D721Med (cell line): ENCODE data around the gene MVB12B.

Experiments
- DNase-seq: peaks from one replicate; pipeline ENCODE4 v3.0.0; 2011; ENCODE audit warnings: low spot score; ENCODE audit not compliant: insufficient read length
- FAIRE-seq: peaks from 2 replicates; lab custom pipeline; 2011; peaks lifted over from hg19 to GRCh38; lab: Jason Lieb, UNC
- TF ChIP-seq, protein P1 (sequence below): IDR thresholded peaks from 2 replicates; pipeline ENCODE4 v1.5.1; 2012; ENCODE audit warnings: mild to moderate bottlenecking, control low read depth; ENCODE audit not compliant: insufficient read depth; ENCODE audit errors: missing control alignments

The MVB12B gene

GRCh38 chr9:126348911-126349550 is 22.4 kb downstream of the MVB12B start:
- no peak for DNase-seq
- TF ChIP-seq, protein P1, sequence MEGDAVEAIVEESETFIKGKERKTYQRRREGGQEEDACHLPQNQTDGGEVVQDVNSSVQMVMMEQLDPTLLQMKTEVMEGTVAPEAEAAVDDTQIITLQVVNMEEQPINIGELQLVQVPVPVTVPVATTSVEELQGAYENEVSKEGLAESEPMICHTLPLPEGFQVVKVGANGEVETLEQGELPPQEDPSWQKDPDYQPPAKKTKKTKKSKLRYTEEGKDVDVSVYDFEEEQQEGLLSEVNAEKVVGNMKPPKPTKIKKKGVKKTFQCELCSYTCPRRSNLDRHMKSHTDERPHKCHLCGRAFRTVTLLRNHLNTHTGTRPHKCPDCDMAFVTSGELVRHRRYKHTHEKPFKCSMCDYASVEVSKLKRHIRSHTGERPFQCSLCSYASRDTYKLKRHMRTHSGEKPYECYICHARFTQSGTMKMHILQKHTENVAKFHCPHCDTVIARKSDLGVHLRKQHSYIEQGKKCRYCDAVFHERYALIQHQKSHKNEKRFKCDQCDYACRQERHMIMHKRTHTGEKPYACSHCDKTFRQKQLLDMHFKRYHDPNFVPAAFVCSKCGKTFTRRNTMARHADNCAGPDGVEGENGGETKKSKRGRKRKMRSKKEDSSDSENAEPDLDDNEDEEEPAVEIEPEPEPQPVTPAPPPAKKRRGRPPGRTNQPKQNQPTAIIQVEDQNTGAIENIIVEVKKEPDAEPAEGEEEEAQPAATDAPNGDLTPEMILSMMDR: no peak
- FAIRE-seq: no peak

DNA sequence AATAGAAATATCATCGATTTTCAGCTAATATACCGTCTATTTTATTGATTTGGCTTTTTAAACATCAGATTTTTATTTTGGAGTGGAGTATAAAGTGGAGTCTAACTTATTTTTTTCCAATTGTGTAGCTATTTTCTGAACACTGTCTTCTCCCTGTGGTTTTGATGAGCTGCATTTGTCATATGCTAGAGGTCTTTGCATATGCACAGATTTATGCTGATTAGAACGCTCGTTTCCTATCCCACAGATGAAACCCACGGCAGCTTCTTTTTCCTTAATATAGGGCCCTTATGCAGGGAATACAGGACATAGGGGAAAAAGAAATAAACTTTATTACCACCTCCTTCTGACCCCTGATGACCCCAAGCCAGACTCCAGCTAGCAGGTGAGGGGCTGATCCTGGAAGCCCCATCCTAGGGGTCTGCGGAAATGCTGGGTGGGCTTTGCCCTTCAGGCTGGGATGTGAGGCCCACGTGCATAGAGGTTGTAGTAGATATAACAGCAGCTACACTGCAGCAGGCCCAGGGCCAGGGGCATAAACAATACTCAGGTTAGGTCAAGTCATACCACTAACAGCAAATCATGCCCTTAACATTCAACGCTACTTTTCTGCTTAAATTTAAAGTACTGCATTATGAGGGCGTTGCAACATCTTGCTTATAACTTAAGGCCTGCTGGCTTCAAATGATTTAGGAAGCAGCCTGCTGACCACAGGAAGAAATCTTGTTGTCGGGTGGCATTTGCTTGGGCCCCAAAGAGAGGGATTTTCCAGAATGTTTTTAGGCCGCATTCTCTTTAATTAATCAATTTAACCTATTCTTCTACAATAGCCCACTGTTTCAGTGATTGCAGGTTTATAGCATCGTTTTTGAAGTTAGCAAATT is 28.5 kb downstream of the MVB12B start:
- DNase-seq (no peak), FAIRE-seq (no peak)
- TF ChIP-seq, protein P1: no peak

DNA sequence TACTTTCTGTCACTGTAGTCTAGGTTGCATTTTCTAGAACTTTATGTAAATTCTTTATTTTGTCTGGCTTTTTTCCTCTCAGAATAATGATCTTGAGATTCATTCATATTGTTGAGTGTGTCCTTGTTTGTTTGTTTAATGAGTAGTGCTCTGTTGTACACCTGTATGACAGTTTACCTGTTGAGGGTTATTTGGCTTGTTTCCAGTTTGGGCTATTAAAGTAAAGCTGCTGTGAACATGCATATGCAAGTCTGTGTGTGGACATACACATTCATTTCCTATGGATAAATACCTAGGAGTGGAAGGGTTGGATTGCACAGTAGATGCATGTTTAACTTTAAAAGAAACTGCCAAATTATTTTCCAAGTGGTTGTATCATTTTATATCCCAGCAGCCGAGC is 30.4 kb downstream of the MVB12B start:
- no peak for DNase-seq
- TF ChIP-seq, protein P1: no peak
- no peak for FAIRE-seq

GRCh38 chr9:126360073-126360472 is 33.4 kb downstream of the MVB12B start:
- no peak for FAIRE-seq
- TF ChIP-seq, protein P1: no peak
- no peak for DNase-seq

GRCh38 chr9:126361810-126362238 is 35.2 kb downstream of the MVB12B start:
- FAIRE-seq (no peak), DNase-seq (no peak)
- TF ChIP-seq, protein P1: no peak

DNA sequence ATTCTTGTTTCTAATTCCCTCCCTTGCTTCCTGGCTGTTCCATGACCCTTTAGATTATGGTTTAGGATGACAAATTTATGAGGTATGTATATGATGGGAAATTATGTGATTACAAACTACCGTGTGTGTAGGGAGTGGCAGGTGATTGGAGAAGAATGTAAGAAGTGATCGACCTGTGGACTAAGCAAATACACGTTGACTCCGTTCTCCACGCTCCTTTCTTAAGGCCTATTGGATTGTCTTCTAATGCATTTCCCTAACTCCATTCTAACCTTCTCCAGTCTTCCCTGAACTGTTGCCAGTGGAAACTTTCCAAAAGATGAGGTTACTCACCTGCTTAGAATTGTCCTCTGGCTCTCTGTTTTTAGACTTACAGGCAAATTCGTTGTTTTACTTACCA is 36.6 kb downstream of the MVB12B start:
- TF ChIP-seq, protein P1: no peak
- FAIRE-seq (no peak), DNase-seq (no peak)
